OCI-LY1 (cell line): ENCODE data around the gene OR52E4.

Source experiments
- H2AFZ ChIP-seq: fragments of 200-600 bp; sonication (generic), shearing (Covaris generic); 2 replicates; pipeline ENCODE4 v1.6.0; 2014; ENCODE audit warnings: antibody characterized with exemption, mild to moderate bottlenecking, low read length
- H3F3A ChIP-seq: fragments of 200-600 bp; sonication (generic), shearing (Covaris generic); 2 replicates; pipeline ENCODE4 v1.6.0; 2014; ENCODE audit warnings: mild to moderate bottlenecking, antibody characterized with exemption, low read length, moderate library complexity; ENCODE audit not compliant: insufficient read depth
- H3K27ac ChIP-seq: fragments of 200-600 bp; sonication (generic); 2 replicates; pipeline ENCODE4 v1.5.1; 2014; ENCODE audit warnings: low read length, mixed run types, mild to moderate bottlenecking, low read depth; ENCODE audit not compliant: poor library complexity, severe bottlenecking
- H3K27me3 ChIP-seq: fragments of 200-600 bp; sonication (generic); 2 replicates; pipeline ENCODE4 v1.6.0; 2014; ENCODE audit warnings: antibody characterized with exemption, mild to moderate bottlenecking, low read length, moderate library complexity; ENCODE audit not compliant: insufficient read depth
- H3K36me3 ChIP-seq: fragments of 200-600 bp; sonication (generic); 2 replicates; pipeline ENCODE4 v1.6.1; 2014; ENCODE audit warnings: mild to moderate bottlenecking, antibody characterized with exemption, low read length, moderate library complexity, mixed read lengths; ENCODE audit not compliant: insufficient read depth
- H3K4me1 ChIP-seq: fragments of 200-600 bp; sonication (generic); 2 replicates; pipeline ENCODE4 v1.5.1; 2014; ENCODE audit warnings: mild to moderate bottlenecking, low read length, moderate library complexity; ENCODE audit not compliant: insufficient read depth, severe bottlenecking
- H3K4me2 ChIP-seq: fragments of 200-600 bp; sonication (generic), shearing (Covaris generic); 2 replicates; pipeline ENCODE4 v1.6.1; 2014; ENCODE audit warnings: low read length
- H3K4me3 ChIP-seq: fragments of 200-600 bp; sonication (generic); 2 replicates; pipeline ENCODE4 v1.5.1; 2014; ENCODE audit warnings: low read length, low read depth, mild to moderate bottlenecking, mixed read lengths; ENCODE audit not compliant: poor library complexity, severe bottlenecking
- H3K79me2 ChIP-seq: fragments of 200-600 bp; shearing (Covaris generic); 2 replicates; pipeline ENCODE4 v1.6.1; 2016; ENCODE audit warnings: mixed run types, low read length, mixed read lengths; ENCODE audit not compliant: insufficient read depth
- H3K9ac ChIP-seq: fragments of 200-600 bp; sonication (generic), shearing (Covaris generic); 2 replicates; pipeline ENCODE4 v1.6.1; 2014; ENCODE audit warnings: mild to moderate bottlenecking, low read length, mixed read lengths
- H3K9me2 ChIP-seq: fragments of 200-600 bp; sonication (generic), shearing (Covaris generic); 2 replicates; pipeline ENCODE4 v1.6.1; 2014; ENCODE audit warnings: low read depth, mild to moderate bottlenecking, low read length, mixed read lengths
- H3K9me3 ChIP-seq: fragments of 200-600 bp; shearing (Covaris generic); 2 replicates; pipeline ENCODE4 v1.6.1; 2014; ENCODE audit warnings: low read length, mixed read lengths
- H4K20me1 ChIP-seq: fragments of 200-600 bp; sonication (generic), shearing (Covaris generic); 2 replicates; pipeline ENCODE4 v1.6.0; 2016; ENCODE audit warnings: mild to moderate bottlenecking, low read length; ENCODE audit not compliant: insufficient read depth
- EZH2 ChIP-seq: fragments of 200-600 bp; sonication (generic), shearing (Covaris generic); IDR thresholded peaks from 2 replicates; pipeline ENCODE4 v1.8.0; 2017; ENCODE audit warnings: borderline replicate concordance, mixed run types, mild to moderate bottlenecking, antibody characterized with exemption, low read length, moderate library complexity, mixed read lengths
- TF ChIP-seq, protein P1 (sequence below): fragments of 200-600 bp; sonication (generic), shearing (Covaris generic); IDR thresholded peaks from 2 replicates; pipeline ENCODE4 v1.5.1; 2017; ENCODE audit warnings: mild to moderate bottlenecking, antibody characterized with exemption, low read length, moderate library complexity, mixed read lengths

Gene OR52E4

GRCh38 chr11:5892908-5893307 is 12.5 kb downstream of the OR52E4 start, which contains the start of gene OR52E5:
OR52E5 (plus strand) TSS chr11:5893208; CDS start chr11:5900777, 7,569 bp downstream.
- H3K27ac ChIP-seq: no peak within 1 kb of the TSS
- H3K9me3 ChIP-seq: no peaks in the 10 kb centered on the region
- H3K79me2 ChIP-seq: no peaks in the 10 kb centered on the region
- H3K4me1 ChIP-seq: no peaks in the 10 kb centered on the region
- no peak within 1 kb of the TSS for H3K9ac ChIP-seq
- no peaks in the 10 kb centered on the region for H3F3A ChIP-seq
- no peak within 1 kb of the TSS for H3K4me2 ChIP-seq
- no peak within 1 kb of the TSS for H3K4me3 ChIP-seq
- no peaks in the 10 kb centered on the region for H3K36me3 ChIP-seq
- H3K27me3 ChIP-seq: no peaks in the 10 kb centered on the region
- H4K20me1 ChIP-seq: no peaks in the 10 kb centered on the region
- TF ChIP-seq EZH2: no peak
- TF ChIP-seq, protein P1, sequence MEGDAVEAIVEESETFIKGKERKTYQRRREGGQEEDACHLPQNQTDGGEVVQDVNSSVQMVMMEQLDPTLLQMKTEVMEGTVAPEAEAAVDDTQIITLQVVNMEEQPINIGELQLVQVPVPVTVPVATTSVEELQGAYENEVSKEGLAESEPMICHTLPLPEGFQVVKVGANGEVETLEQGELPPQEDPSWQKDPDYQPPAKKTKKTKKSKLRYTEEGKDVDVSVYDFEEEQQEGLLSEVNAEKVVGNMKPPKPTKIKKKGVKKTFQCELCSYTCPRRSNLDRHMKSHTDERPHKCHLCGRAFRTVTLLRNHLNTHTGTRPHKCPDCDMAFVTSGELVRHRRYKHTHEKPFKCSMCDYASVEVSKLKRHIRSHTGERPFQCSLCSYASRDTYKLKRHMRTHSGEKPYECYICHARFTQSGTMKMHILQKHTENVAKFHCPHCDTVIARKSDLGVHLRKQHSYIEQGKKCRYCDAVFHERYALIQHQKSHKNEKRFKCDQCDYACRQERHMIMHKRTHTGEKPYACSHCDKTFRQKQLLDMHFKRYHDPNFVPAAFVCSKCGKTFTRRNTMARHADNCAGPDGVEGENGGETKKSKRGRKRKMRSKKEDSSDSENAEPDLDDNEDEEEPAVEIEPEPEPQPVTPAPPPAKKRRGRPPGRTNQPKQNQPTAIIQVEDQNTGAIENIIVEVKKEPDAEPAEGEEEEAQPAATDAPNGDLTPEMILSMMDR: no peak
- no peak within 1 kb of the TSS for H2AFZ ChIP-seq
- no peaks in the 10 kb centered on the region for H3K9me2 ChIP-seq

DNA sequence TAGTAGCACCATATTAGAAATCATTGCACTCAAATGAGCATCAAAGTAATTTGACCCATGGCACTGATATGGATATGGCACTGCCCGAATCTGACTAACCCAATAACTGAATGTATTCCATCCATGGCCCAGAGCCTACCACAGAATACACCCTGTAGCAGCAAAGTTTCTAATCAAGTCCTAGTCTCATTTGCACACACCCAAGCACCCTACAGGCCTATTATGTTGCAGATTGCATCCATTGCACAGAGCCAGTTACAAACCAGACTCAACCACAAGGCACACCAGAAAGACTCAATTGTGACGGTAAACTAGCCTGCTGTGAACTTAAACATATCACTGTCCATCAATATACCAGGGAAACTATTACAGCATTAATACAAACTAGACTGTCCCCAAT is 19.1 kb downstream of the OR52E4 start:
- H3K9ac ChIP-seq: no peak overlapping the region
- H3F3A ChIP-seq: no peaks in the 10 kb centered on the region
- TF ChIP-seq EZH2: no peak
- TF ChIP-seq, protein P1: no peak
- H3K4me1 ChIP-seq: no peaks in the 10 kb centered on the region
- no peaks in the 10 kb centered on the region for H3K9me2 ChIP-seq
- no peak overlapping the region for H2AFZ ChIP-seq
- no peak overlapping the region for H3K27ac ChIP-seq
- no peaks in the 10 kb centered on the region for H3K79me2 ChIP-seq
- no peak overlapping the region for H3K4me2 ChIP-seq
- no peaks in the 10 kb centered on the region for H3K9me3 ChIP-seq
- H4K20me1 ChIP-seq: no peaks in the 10 kb centered on the region
- H3K27me3 ChIP-seq: no peaks in the 10 kb centered on the region
- no peak overlapping the region for H3K4me3 ChIP-seq
- no peaks in the 10 kb centered on the region for H3K36me3 ChIP-seq

DNA sequence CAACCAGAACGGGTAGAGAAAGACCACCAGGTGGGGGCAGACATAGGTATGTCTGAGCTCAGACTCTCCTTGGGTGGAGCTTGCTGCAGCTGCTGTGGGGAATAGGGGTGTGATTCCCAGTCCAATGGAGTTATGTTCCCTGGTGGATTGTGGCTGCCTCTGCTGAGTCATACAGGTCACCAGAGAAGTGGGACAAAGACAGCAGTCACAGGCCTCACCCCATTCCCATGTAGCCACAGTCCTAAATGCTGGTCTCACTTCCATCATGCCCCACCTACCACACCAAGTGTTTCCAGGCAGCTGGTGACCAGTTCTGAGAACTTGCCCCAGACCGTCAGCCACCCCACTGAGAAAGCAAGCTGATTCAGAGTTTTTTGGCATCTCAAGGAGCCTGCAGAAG is 30.1 kb downstream of the OR52E4 start:
- Histone ChIP-seq H3K4me2 (no peak overlapping the region), H3F3A (no peaks in the 10 kb centered on the region), H3K4me3 (no peak overlapping the region), H3K36me3 (no peaks in the 10 kb centered on the region), H3K9ac (no peak overlapping the region), H3K4me1 (no peaks in the 10 kb centered on the region), H3K9me2 (no peaks in the 10 kb centered on the region), H3K27me3 (no peaks in the 10 kb centered on the region), H2AFZ (no peak overlapping the region), H3K9me3 (no peaks in the 10 kb centered on the region), H4K20me1 (no peaks in the 10 kb centered on the region), H3K27ac (no peak overlapping the region), H3K79me2 (no peaks in the 10 kb centered on the region)
- TF ChIP-seq EZH2: no peak
- TF ChIP-seq, protein P1: no peak
